ENCODE results near the gene C10orf95.

DNA sequence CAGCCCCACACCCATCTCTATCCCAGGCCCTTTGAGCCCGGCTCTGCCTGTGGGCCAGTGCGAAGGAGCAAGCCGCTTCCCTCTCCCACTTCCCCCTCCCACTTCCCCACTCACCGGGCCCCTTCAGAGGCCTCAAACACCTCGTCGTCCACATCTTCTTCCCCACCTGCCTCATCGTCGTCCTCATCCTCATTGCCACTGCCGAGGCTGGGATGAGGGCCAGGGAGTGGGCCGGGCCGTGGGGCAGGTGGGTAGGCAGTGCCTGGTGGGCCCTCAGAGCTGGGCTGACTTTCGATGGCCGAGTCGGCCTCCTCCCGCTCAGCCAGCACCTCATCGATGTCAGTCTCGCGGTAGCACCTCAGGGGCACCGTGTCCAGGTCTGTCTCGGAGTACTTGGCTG is 36.6 kb downstream of the C10orf95 start:
- TF ChIP-seq, protein P1, sequence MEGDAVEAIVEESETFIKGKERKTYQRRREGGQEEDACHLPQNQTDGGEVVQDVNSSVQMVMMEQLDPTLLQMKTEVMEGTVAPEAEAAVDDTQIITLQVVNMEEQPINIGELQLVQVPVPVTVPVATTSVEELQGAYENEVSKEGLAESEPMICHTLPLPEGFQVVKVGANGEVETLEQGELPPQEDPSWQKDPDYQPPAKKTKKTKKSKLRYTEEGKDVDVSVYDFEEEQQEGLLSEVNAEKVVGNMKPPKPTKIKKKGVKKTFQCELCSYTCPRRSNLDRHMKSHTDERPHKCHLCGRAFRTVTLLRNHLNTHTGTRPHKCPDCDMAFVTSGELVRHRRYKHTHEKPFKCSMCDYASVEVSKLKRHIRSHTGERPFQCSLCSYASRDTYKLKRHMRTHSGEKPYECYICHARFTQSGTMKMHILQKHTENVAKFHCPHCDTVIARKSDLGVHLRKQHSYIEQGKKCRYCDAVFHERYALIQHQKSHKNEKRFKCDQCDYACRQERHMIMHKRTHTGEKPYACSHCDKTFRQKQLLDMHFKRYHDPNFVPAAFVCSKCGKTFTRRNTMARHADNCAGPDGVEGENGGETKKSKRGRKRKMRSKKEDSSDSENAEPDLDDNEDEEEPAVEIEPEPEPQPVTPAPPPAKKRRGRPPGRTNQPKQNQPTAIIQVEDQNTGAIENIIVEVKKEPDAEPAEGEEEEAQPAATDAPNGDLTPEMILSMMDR (IDR thresholded peaks at IDR 0.05): no peak
- no peak for TF ChIP-seq EP300 (IDR thresholded peaks at IDR 0.05)

Measured in sigmoid colon (tissue), 4 donors.